Measurements from ENCODE around the gene THAP12.

The THAP12 gene

GRCh38 chr11:76307396-76307795 is 73.5 kb downstream of the THAP12 start:
- no peak for DNase-seq
- TF ChIP-seq, protein P1, sequence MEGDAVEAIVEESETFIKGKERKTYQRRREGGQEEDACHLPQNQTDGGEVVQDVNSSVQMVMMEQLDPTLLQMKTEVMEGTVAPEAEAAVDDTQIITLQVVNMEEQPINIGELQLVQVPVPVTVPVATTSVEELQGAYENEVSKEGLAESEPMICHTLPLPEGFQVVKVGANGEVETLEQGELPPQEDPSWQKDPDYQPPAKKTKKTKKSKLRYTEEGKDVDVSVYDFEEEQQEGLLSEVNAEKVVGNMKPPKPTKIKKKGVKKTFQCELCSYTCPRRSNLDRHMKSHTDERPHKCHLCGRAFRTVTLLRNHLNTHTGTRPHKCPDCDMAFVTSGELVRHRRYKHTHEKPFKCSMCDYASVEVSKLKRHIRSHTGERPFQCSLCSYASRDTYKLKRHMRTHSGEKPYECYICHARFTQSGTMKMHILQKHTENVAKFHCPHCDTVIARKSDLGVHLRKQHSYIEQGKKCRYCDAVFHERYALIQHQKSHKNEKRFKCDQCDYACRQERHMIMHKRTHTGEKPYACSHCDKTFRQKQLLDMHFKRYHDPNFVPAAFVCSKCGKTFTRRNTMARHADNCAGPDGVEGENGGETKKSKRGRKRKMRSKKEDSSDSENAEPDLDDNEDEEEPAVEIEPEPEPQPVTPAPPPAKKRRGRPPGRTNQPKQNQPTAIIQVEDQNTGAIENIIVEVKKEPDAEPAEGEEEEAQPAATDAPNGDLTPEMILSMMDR (IDR thresholded peaks at IDR 0.05; ENCODE audit: low read depth, low read length), result no peak
- no peak overlapping the region for H3K27ac ChIP-seq

DNA sequence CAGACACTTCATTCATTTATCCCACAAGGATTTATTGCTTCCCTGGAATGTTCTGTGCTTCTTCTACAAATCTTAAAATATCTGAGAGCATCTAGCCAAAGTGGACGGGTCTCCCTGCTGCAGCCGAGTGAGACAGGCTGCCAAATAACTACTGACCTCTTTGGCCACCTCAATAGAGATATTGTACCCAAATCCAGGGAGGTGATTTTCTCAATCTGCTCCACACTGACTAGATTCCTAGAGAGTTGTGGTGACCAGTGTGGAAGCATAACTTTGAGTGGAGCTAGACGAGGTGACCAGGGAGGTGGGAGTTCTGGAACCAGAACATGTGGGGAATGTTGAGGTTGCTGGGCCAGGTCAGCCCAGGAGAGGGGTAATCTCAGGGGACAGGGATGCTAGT is 77.5 kb downstream of the THAP12 start:
- no peak overlapping the region for H3K27ac ChIP-seq
- H3K27me3 ChIP-seq (ENCODE audit: insufficient read depth, low read depth, severe bottlenecking), result no peaks in the 10 kb centered on the region
- H3K9me3 ChIP-seq (ENCODE audit: severe bottlenecking), result no peaks in the 10 kb centered on the region
- TF ChIP-seq, protein P1 (IDR thresholded peaks at IDR 0.05; ENCODE audit: low read depth, low read length), result no peak
- H3K4me3 ChIP-seq (ENCODE audit: low read depth, low read length), result no peak overlapping the region
- H3K36me3 ChIP-seq, result no peaks in the 10 kb centered on the region
- DNase-seq, result no peak

More at GRCh38 chr11:76307396-76307795, 73.5 kb downstream of the THAP12 start:
- Histone ChIP-seq H3K36me3 (no peaks in the 10 kb centered on the region), H3K4me3 (ENCODE audit: low read depth, low read length) (no peak overlapping the region), H3K9me3 (ENCODE audit: severe bottlenecking) (no peaks in the 10 kb centered on the region), H3K27me3 (ENCODE audit: insufficient read depth, low read depth, severe bottlenecking) (no peaks in the 10 kb centered on the region)

DNA sequence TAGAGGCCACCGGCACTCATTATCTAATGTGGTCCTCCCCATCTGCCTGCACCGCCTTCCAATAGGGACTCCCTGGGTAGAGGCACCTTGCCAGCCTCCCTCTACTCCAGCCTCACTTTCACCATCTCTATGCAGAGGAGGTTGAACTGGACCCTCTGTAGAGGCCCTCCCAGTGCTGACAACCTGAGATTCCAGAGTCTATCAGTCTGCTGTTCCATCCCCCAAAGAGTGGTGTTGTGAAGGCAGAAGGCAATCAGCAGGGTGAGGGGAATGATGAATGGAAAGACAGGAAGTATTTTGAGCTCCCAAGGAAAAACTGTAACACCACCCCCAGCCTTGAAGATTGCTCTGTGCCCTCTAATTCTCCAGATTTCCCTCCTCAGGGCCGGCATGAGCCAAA is 77.9 kb downstream of the THAP12 start:
- TF ChIP-seq, protein P1 (IDR thresholded peaks at IDR 0.05; ENCODE audit: low read depth, low read length), result no peak
- Histone ChIP-seq H3K4me3 (ENCODE audit: low read depth, low read length) (no peak overlapping the region), H3K27me3 (ENCODE audit: insufficient read depth, low read depth, severe bottlenecking) (no peaks in the 10 kb centered on the region), H3K36me3 (no peaks in the 10 kb centered on the region), H3K27ac (no peak overlapping the region), H3K9me3 (ENCODE audit: severe bottlenecking) (no peaks in the 10 kb centered on the region)
- DNase-seq, result no peak

Data from WERI-Rb-1 (cell line).